ENCODE results near the gene CDH16. TPM values are rescaled to one million over a fixed set of nuclear protein-coding genes. Genes with fewer than 3 reads are reported as not detected.
"Not testable (repeated sequence)": the region's sequence is repeated elsewhere in the genome, so short reads cannot be mapped to it uniquely, and the experiment has no call there.

CDH16 gene
- total and polyA plus RNA-seq, 2 of the 13 experiments (the other 11 are each of a cell fraction or from before 2014, with no cell fraction given) = 2.7 to 3.9 TPM

GRCh38 chr16:66934839-66935313 is 16.2 kb upstream of the CDH16 start:
- H3K27me3 ChIP-seq (ENCODE audit: control insufficient read depth in 1 of 2, insufficient read depth in 2 of 2, low read length in 2 of 2); H2AFZ ChIP-seq (ENCODE audit: low read length); ATAC-seq; H3K9me3 ChIP-seq (ENCODE audit: low read length); DNase-seq (ENCODE audit: low spot score); CTCF ChIA-PET (ENCODE audit: low intra/inter-chr PET ratio, low total read pairs); H4K20me1 ChIP-seq (ENCODE audit: insufficient read depth, low read length): not testable (repeated sequence)
- H3K4me1 ChIP-seq (ENCODE audit: insufficient read depth, low read length) = peaks cover 65% of the 10 kb centered on the region
- H3K79me2 ChIP-seq (ENCODE audit: insufficient read depth, low read length) = peaks cover 33% of the 10 kb centered on the region
- BruUV-seq (replicated peaks) = TSS peak; percentile 51
- FAIRE-seq = peak; percentile 21
- peak overlapping the region; percentile 81 for H3K27ac ChIP-seq (ENCODE audit: extremely low read length, insufficient read depth, low read length)
- WGBS (ENCODE audit: low lambda C conversion rate) = 2% methylated on average over 23 of the region's 24 CpGs
- in situ Hi-C loops (cut with HindIII; ENCODE audit: extremely low pct_ligation_motif_present, low pct_unique_long_range_greater_than_20kb) (loop anchor here (5.0 kb wide), 1 partner anchor 33 kb away; no protein-coding TSS in a partner anchor), intact Hi-C loops (cut with micrococcal nuclease; ENCODE audit: unreplicated experiment) (loop anchor here (1.0 kb wide), 1 partner anchor 176 kb away; no protein-coding TSS in a partner anchor)
- peak overlapping the region; percentile 89 for H3K4me2 ChIP-seq (ENCODE audit: low read depth, low read length)
- POLR2A ChIA-PET = interaction anchor here (0.7 to 2.4 kb wide), 9 partner anchors 9 to 132 kb away, joined by 3 to 20 read pairs (median 3); partner anchors contain the start of genes CDH16 and PDP2
- peak overlapping the region; percentile 81 to 89 (median 88) for H3K4me3 ChIP-seq (replicated peaks in 1 of 3; ENCODE audit: insufficient read depth in 1 of 3, low read depth in 2 of 3, low read length in 3 of 3)
- peaks cover 8 to 24% of the 10 kb centered on the region in 2 experiments; a peak in 4 of 5 replicates for H3K36me3 ChIP-seq (replicated peaks in 1 of 2; ENCODE audit: control insufficient read depth in 1 of 2, insufficient read depth in 2 of 2, low read length in 2 of 2)
- TF ChIP-seq ZBTB2 (CRISPR knock-in tag; IDR thresholded peaks at IDR 0.05; ENCODE audit: low read depth) = 0 out of 2 replicates have a peak, but pooled peaks have one; percentile 17
- 0 out of 2 replicates have a peak, but pooled peaks have one; percentile 5 for TF ChIP-seq KLF13 (CRISPR knock-in tag; IDR thresholded peaks at IDR 0.05)
- 0 out of 2 replicates have a peak, but pooled peaks have one; percentile 30 for TF ChIP-seq ZNF224 (CRISPR knock-in tag; IDR thresholded peaks at IDR 0.05)
- peak; percentile 65; the same call in 1 of the 2 replicates for TF ChIP-seq ZNF816 (CRISPR knock-in tag; IDR thresholded peaks at IDR 0.05; ENCODE audit: borderline replicate concordance)
- TF ChIP-seq ZNF615 (CRISPR knock-in tag; IDR thresholded peaks at IDR 0.05; ENCODE audit: borderline replicate concordance) = 0 out of 2 replicates have a peak, but pooled peaks have one; percentile 5
- peak; percentile 21; the same call in 1 of the 2 replicates for TF ChIP-seq RNF219 (CRISPR knock-in tag; IDR thresholded peaks at IDR 0.05)
- 0 out of 2 replicates have a peak, but pooled peaks have one; percentile 45 for TF ChIP-seq ZNF850 (CRISPR knock-in tag; conservative IDR thresholded peaks at IDR 0.05)
- TF ChIP-seq ZUFSP (CRISPR knock-in tag; IDR thresholded peaks at IDR 0.05; ENCODE audit: borderline replicate concordance) = 0 out of 2 replicates have a peak, but pooled peaks have one; percentile 24
- TF ChIP-seq ZFP82 (CRISPR knock-in tag; IDR thresholded peaks at IDR 0.05; ENCODE audit: borderline replicate concordance) = peak; percentile 51; the same call in 1 of the 2 replicates
- TF ChIP-seq NAIF1 (CRISPR knock-in tag; IDR thresholded peaks at IDR 0.05; ENCODE audit: borderline replicate concordance) = 0 out of 2 replicates have a peak, but pooled peaks have one; percentile 13
- peak; percentile 3; the same call in 1 of the 2 replicates for TF ChIP-seq ZBTB42 (CRISPR knock-in tag; IDR thresholded peaks at IDR 0.05)
- 0 out of 2 replicates have a peak, but pooled peaks have one; percentile 9 for TF ChIP-seq NFKB2 (CRISPR knock-in tag; IDR thresholded peaks at IDR 0.05; ENCODE audit: borderline replicate concordance)
- 0 out of 2 replicates have a peak, but pooled peaks have one; percentile 40 for TF ChIP-seq ZNF879 (CRISPR knock-in tag; IDR thresholded peaks at IDR 0.05)
- TF ChIP-seq ZNF841 (CRISPR knock-in tag; IDR thresholded peaks at IDR 0.05; ENCODE audit: borderline replicate concordance) = 0 out of 2 replicates have a peak, but pooled peaks have one; percentile 27
- peak overlapping the region; percentile 90 for H3K9ac ChIP-seq (ENCODE audit: insufficient read depth, low read depth, low read length)

Measured in HepG2 (cell line).